Measurements from ENCODE around the gene SH3BP5L.

- no peak for TF ChIP-seq CTCF (IDR thresholded peaks at IDR 0.05)
- no peak for TF ChIP-seq POLR2A (IDR thresholded peaks at IDR 0.05)
Measured at GRCh38 chr1:248782416-248783141, 43.1 kb downstream of the SH3BP5L start.

Measured in tibial nerve (tissue), 3 donors.